HG02938 (cell line): ENCODE data around the gene FBRS.
A peak's percentile ranks its signal among the peaks of the same experiment; 100 is the strongest.
"Not testable (repeated sequence)": the region's sequence is repeated elsewhere in the genome, so short reads cannot be mapped to it uniquely, and the experiment has no call there.

ENCODE experiments used
- ATAC-seq: cut with Tn5 transposase; IDR thresholded peaks from one replicate; pipeline ENCODE4 v1.9.1; 2021; ENCODE audit warnings: mild to moderate bottlenecking, moderate library complexity; ENCODE audit not compliant: unreplicated experiment

The FBRS gene

DNA sequence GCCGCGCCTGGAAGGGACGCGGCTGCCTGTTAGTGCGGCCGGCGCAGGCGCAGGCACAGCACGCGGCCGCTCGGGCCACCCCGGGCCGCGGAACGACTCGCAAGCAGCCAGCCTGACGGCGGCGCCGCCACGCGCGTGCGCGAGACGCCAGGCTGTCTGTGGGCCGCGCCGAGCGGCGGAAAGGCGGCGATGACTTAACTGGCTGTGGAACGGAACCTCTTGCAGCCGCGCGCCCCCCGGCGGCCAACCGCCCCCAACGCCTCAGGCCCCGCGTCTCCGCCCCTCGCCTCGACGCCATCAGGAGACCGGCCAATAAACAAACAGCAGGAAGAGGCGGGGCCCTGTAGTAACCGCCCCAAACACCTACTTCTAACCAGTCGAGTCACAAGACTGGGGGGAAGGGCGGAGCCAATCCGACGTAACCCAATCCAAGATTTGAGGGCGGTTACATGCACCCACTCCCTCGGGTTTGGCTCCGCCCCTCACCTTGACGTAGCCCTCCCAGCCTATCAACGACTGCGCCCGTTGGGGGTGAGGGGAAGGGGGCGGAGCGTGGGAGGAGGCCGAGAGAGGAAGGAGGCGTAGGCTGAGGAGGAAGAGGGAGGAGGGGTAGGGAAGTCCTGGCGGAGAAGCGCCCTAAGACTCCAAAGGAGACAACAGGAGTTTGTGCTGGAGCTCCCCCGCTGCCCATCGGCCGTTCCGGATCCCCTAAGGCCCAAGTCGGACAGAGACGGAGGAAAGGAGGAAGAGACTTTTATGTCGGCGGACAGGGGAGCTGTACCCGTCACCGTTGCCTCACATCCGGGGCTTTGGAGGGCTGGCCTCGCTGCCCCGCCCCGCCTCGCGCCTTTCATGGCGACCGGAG, at the start of gene FBRS:
Gene FBRS (plus strand): TSS at position 566 of the 865 bp plus-strand sequence. CDS start 1,088 bp downstream, outside the sequence.
- peak; percentile 70 for ATAC-seq

DNA sequence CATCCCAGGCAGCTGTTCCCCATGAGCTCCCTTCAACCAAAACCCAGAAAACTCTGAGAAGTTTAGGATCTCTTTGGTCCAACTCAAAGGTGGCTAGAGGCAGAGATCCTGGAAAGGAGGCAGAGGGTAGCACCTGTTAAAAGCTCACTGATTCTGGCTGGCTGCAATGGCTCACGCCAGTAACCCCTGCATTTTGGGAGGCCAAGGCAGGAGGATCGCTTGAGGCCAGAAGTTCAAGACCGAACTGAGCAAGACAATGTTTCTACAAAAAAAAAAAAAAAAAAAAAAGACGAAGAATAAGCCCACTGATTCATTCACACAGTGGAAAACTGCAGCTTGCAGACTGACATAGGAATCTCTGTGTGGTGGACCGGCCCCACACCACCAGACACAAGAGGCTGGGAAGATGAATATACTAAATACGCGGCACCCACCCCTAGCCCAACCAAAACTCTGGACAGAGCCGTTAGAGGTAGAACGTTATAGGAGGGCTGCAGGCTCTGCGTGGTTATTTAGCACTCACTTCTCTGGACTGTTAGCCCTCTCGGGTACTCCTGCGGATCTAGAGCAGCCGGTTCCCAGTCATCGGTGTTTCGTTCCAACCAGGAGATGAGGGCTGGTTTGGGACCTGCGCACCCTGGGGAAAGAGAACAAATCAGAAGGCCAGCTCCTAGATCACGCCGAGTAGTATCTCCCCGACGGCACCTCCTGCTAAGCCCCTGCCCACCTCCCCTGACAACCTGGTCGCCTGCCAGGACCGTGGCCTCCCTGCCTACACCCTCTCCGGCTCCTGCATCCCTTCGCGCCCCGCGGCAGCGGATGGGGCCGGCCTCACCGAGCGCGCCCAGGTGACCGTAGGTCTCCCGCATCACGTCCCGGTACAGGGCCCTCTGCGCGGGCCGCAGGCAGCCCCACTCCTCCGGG, 49.0 kb upstream of the FBRS start:
- ATAC-seq: peak; percentile 21

DNA sequence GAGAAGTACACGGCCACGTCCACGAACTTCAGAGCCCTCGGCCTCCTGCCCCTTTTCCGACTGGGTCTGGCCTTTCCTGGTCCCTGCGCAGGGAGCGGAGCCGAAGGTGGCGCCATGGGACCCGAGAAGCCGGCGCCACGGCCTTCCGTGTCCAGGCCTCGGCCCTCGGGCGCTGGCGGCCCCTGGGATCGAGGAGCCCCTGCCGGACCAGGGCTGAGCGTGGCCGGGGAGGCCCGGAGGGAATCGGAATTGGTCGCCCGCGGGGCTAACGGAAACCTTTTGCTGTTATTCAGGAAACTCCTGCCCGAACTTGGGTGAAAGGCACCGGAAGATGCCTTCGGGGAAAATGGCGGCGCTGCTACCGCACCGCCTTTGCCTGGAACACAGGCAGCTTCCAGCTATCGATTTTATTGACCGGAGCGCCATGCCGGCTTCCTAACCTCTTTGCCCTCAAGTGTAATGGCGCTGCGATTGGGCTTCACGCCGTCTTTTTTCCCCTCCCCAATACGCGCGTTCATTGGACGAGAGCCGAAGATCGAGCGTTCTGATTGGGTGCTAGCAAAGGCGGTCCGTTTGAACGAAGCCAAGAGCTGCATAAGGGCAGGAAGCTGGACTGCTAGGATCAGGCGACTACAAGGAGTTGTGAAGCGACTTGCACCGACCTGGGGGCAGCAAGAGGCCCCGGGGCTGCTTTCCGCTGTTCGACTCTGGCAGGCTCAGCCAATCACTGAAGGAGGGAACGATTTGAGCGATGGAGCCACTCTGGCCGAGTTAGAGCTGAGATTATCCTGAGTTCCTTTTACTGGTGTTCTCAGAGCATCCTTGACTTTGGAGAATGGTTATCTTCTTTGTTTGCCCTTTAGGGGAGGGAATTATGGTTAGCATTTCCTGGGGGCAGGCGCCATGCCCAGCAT, 48.0 kb upstream of the FBRS start, which contains the start of gene ZNF689:
Gene ZNF689 (minus strand): TSS at position 464 of the 914 bp plus-strand sequence. CDS start 348 bp downstream, at position 116.
- ATAC-seq: peak; percentile 87

DNA sequence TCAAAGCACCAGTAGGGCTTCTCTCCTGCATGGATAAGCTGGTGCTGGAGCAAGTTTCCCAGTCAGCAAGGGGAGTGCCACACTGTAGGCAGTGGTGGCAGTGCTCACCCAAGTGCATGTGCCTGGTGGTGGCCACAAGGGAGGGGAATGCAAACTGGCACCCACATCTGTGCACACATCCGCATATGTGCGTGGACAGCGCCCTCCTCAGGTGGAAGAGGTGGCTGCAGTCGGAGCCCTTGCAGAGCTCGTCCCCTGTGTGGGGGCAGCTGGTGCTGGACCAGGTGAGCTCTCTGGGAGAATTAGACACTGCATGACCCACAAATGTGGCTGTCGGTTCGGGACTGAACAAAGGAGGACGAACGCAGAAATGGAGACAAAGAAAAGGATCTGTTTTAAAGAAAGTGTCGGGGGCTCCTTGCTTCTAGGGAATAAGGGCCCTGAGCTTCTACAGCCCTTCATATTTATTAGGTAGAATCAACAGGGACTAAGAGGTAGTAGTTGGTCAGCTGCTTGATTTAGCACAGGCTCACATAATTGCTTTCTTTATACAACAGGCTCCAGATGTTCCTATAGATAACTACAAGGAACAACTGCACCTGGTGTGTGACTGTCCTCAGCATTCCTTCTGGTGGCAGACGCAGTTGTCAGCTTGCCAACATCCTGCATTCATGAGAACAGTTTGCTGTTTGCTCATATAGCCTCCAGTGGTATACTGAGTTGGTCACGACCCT, 42.7 kb upstream of the FBRS start:
- no peak for ATAC-seq

DNA sequence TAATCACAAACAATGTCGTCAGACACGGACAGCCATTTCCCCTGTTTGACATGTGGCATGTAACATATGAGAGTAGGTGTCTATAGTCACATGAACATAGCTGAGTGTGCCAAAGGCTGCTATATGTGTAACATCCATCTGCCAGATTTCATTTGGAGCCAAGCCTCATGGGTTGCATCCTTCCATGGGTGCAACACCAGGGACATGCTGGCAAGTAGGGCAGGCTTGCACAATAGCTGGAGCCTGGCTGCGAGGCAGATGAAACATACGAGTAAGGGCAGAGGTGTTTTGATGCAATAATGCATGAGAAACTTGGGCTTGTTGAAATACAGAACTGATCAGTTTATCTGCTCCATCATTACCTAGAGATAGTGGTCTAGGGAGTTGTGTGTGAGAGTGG, 39.0 kb upstream of the FBRS start:
- ATAC-seq: no peak

DNA sequence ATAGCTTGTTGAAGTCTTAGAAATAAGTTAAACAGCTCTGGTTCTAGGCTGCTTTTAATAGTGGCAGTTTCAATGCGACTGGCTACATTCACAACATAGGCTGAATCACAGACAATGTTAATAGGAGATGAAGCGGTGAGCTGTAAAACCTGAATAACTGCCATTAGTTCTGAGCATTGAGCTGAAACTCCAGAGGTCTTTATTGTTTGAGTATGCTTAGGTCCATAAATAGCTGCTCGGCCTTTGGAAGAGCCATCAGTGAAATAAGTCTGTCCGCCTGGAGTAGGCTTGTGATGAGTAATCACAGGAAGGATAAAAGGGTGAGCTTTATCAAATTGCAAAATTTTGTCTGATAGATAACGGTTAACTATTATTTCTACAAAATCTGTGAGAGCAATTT, 38.6 kb upstream of the FBRS start:
- no peak for ATAC-seq

DNA sequence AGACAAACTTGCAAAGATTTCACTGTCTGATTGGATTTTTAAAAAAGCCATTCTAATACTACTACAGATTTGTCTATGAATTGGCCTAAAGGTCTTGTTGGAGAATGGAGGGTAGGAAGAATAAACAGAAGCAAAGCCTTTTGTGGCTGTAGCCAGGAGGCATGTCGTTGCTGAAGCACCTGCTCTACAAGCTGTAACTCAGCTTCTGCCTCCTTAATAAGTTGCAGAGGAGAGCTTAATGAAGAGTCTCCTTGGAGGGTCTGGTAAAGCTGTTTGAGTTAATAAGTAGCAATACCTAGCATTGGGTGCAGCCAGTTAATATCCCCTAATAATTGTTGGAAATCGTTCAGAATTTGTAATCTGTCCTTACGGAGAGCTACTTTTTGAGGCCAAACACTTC, 38.1 kb upstream of the FBRS start:
- no peak for ATAC-seq

DNA sequence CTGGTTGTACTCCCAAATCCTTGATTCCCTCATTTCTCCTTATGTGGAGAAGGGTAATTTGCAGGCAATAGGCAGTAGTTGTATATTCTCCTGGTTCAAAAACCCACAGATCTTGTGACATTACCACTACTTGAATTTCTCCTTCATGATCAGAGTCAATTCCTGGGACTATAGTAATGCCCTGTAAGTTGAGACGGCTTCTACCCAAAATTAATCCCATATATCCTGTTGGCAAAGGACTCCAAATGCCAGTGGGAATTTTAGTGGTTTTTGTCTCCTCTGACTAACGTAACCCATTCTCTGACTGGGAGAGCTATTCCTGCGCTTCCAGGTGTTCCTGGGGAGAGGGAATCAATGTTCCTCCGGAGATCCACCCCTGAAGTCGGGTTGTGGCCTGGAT, 36.5 kb upstream of the FBRS start:
- ATAC-seq: no peak

DNA sequence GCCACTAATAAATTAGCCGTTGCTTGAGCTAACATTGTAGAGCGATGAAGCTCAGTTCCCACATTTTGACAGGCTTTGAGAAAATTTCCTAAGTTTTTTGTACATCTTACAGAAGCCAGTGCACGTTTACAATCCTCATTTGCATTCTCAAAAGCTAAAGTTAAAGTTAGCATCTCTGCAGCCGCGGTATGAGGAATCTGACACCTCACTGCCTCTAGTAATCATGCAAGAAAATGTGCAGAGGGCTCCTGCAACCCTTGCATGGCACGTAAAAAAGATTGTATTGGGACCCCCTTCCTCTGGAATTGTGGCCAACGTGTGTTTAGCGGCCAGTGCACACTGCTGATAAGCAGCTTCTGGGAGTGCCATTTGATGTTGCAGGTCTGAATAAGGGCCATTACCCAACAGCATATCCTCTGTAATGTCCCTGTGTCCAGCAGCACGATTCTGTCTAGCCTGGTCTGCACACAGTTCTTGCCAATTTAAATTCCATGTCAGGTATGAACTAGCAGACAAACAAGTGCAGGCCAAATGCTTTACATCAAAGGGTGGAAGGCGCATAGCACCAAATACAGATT, 35.7 kb upstream of the FBRS start:
- ATAC-seq: no peak

DNA sequence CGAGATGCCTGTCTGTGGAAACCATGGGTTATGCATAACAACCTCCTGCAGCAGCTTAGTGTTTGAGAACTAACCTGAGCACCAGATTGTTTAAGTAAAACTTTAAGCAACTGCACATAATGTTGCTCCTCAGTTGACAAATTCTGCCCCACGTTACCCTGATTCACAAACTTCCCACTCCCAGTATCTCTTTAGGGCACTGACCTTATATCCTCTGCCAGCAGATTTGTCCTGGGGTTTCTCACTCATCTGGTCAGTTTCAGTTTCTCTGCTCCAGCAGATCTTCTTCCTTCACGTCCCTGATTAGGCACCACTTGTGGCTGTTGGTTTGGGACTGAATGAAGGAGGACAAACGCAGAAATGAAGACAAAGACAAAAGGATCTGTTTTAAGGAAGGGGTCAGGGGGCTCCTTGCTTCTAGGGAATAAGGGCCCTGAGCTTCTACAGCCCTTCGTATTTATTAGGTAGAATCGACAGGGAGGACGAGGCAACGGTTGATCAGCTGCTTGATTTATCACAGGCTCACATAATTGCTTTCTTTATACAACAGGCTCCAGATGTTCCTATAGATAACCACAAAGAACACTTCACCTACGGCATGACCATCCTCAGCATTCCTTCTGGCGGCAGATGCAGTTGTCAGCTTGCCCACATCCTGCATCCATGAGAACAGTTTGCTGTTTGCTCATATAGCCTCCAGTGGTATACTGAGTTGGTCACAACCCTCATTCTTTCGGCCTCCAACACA, 34.5 kb upstream of the FBRS start:
- no peak for ATAC-seq

DNA sequence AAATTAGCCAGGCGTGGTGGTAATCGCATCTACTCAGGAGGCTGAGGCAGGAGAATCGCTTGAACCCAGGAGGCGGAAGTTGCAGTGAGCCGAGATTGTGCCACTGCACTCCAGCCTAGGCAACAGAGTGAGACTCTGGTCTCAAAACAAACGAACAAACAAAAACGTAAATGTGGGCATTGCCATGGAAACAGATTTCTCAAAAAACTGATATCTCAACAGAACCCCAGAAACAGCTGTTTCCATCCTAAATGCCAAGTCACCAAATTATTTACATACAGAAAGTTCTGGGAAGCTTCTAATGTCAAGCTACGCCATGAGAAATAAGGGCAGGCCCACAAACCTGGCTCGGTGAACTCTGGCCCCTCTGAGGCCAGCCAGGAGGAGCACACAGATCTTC, 32.0 kb upstream of the FBRS start:
- no peak for ATAC-seq

DNA sequence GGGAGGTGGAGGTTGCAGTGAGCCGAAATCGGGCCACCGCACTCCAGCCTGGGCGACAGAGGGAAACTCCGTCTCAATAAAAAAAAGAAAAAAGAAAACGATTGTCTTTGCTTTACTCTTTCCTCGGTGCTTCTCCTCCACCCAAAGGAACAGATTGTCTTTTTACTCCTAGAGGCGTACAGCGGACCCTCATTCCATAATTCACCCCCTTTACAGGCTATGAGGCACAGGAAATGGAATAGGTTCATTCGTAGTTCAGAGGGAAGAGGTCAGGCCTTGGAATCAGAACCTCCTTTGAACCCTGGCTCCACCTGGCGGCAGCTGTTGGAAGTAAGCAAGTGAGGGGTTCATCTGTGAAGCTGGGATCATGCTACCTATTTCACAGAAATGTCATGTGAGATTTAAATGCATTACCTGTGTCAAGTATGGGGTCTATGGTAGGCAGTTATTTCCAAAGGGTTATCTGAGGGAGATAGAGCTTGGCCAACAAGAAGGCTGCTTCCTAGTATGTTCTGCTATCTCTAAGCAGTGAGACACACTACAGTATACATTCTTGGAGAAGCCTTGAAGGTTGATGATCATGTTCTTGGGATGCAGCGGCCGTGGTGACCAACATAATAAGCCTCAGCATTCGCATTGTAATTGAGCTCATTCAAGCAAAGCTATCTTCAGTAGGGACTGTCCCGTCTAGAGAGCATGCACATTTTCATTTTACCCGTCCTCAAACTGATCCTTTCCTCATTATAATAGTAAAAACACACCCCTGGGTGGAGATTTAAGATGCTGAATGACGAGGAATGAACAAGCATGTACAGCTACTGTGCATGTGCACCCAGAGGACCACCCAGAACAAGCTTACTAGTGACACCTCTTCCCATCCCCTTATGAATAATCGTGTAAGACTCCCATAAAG, 29.3 kb upstream of the FBRS start:
- no peak for ATAC-seq

DNA sequence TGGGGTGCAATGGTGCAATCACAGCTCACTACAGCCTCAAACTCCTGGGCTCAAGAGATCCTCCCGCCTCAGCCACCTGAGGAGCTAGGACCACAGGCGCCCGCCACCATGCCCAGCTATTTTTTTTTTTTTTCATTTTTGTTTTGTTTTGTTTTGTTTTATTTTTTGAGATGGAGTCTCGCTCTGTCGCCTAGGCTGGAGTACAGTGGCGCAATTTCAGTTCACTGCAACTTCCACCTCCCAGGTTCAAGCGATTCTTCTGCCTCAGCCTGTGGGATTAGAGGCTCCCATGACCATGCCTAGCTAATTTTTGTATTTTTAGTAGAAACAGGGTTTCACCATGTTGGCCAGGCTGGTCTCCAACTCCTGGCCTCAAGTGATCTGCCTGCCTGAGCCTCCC, 25.8 kb upstream of the FBRS start:
- not testable (repeated sequence) for ATAC-seq

DNA sequence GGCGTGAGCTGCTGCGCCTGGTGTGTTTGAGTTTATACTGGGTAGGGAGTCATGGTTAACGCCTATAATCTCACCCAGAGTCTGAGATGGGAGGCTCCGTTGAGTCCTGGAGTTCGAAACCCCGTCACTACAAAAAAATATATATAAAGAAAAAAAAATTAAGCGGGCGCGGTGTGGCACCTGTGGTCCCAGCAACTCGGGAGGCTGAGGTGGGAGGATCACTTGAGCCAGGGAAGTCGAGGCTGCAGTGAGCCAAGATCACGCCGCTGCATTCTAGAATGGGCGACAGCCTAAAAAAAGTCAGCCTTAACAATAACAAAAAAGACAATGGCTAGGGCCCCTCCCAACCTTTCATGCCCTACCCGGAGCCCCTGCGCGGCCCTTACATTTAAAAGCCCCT, 24.7 kb upstream of the FBRS start:
- ATAC-seq: no peak

DNA sequence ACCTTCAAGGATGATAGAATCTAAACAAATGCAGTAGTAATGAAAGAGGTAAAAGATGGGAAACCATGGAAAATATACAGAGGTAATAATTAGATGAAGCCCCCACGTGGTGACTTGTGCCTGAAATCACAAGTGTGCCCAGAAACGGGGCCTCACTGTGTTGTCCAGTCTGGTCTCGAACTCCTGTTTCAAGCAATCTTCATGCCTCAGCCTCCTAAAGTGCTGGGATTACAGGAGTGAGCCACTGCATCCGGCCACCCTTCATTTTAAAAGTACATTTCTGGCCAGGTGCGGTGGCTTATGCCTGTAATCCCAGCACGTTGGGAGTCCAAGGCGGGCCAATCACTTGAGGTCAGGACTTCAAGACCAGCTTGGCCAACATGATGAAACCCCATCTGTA, 21.6 kb upstream of the FBRS start:
- no peak for ATAC-seq

DNA sequence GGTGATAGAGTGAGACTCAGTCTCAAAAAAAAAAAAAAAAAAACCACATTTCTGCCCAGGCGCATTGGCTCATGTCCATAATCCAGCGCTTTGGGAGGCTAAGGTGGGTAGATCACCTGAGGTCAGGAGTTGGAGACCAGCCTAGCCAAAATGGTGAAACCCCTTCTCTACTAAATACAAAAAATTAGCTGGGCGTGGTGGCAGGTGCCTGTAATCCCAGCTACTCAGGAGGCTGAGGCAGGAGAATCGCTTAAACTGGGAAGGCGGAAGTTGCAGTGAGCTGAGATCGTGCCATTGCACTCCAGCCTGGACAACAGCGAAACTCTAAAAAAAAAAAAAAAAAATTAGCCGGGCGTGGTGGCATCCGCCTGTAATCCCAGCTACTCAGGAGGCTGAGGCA, 21.1 kb upstream of the FBRS start:
- not testable (repeated sequence) for ATAC-seq

DNA sequence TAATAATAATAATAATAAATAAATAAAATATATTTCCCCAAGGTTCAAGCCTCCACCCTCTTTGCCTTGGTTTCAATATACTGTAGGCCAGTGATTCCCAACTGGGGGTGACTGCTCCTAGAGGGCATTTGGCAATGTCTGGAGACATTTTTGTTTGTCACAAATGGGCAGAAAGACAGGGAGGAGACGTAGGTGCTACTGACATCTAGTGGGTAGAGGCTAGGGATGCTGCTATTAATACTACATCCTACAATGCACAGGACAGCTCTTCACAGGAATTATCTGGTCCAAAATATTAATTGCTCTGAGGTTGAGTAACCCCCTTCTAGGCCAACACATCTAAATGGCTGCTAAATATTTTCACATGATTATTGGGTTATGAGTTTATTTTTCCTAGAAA, 20.3 kb upstream of the FBRS start:
- ATAC-seq: no peak
